HG03139 (cell line): ENCODE results near the gene CRK.
"Not testable (repeated sequence)": the region's sequence is repeated elsewhere in the genome, so short reads cannot be mapped to it uniquely, and the experiment has no call there.

ENCODE experiments used
- ATAC-seq: cut with Tn5 transposase; IDR thresholded peaks from one replicate; pipeline ENCODE4 v1.9.1; 2021; ENCODE audit not compliant: unreplicated experiment

CRK gene

DNA sequence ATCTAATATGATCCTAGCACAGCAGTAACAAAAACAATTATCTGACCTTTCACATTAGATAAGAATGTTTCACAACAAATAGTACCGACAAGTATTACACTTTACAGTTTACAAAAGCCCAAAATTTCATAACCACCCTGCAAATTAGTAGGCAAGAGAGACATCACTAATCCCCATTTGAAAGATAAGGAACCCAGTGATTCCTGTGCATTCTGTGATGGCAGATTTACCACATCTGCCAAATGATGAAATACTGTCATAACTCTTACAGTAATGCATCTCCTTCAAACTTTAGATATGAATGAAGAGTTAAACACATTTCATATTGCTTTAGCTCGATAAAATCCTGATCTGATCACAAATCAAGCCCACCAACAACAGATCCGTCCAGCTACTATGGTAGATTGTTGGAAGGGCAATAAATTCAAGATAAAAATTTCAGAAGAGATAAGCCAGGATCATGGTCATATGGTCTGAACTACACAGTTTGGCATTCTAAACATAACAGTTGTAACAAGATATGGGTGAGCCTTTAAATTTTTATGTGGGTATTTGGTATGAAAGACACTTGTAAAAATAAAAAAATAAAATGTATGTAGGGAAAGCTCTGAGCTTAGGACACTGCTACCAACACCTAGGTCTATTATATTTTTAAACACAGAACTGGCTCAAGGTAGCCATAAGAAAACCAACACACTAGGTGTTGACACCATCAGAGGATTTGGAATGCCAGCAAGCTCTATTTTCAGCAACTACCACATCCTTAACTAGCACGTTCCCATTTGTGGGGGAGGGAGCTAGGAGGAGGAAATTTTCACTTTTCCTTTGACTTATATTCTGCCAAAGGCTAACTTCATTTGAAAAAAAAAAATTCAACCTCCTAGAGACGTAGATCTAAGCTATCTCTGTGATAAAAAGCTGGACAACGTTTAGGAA lies 65.3 kb downstream of the CRK start:
- ATAC-seq = no peak

- not testable (repeated sequence) for ATAC-seq
Observed at GRCh38 chr17:1387490-1388227, 68.4 kb downstream of the CRK start.

GRCh38 chr17:1386675-1387190 lies 69.3 kb downstream of the CRK start:
- not testable (repeated sequence) for ATAC-seq

- no peak for ATAC-seq
Observed at GRCh38 chr17:1386265-1386664, 69.8 kb downstream of the CRK start.

DNA sequence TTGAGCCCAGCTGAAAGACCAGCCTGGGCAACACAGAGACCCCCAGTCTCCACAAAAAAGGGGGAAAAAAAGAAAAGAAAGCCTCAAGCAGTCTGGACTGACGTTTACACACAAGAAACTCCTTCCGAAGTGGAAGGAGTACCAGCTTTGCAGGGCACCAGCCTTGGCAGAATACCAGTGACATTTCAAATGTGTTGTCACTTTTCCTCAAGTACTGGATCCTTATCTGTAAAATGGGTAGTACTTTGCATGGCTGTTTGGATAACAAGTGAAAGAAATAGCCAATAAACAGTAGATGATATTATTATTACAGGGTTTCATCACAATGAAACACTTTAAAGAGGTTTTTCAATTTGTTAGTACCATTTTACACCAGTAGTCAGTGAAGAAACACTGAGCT lies 70.2 kb downstream of the CRK start:
- ATAC-seq = no peak

- ATAC-seq = no peak
Observed at GRCh38 chr17:1384905-1385435, 71.1 kb downstream of the CRK start.

GRCh38 chr17:1379930-1380313 lies 76.1 kb downstream of the CRK start:
- no peak for ATAC-seq

- ATAC-seq = no peak
Observed at GRCh38 chr17:1379208-1379929, 76.7 kb downstream of the CRK start.

DNA sequence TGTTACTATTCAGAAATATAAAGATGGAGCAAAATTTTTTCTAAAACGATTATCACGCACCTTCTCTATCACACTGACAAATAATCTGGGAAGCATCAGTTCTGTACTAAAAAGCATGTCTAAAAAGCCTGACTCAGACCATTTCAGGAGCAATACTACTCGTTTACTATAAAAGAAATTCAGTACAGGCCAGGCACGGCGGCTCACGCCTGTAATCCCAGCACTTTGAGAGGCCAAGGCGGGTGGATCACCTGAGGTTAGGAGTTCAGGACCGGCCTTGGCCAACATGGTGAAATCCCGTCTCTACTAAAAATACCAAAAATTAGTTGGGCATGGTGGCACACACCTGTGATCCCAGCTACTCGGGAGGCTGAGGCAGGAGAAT lies 77.6 kb downstream of the CRK start:
- not testable (repeated sequence) for ATAC-seq

GRCh38 chr17:1377334-1377733 lies 78.7 kb downstream of the CRK start:
- ATAC-seq = no peak

DNA sequence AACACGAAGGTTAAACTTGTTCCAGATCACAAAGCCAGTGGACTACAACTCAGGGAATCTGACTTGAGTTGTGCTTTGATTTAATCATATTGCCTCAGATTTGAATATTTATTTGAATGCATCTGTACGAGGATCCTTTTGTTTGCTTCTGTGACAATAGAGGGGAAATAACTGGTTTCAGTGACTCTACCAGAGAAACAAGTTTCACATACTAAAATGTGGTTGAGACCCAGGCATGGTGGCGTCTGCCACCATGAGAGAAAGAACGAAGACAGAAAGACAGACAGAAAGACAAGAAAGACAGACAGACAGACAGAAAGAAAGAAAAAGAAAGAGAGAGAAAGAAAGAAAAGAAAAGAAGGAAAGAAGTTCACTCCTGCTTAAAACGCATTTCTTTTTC lies 80.0 kb downstream of the CRK start:
- ATAC-seq = no peak

DNA sequence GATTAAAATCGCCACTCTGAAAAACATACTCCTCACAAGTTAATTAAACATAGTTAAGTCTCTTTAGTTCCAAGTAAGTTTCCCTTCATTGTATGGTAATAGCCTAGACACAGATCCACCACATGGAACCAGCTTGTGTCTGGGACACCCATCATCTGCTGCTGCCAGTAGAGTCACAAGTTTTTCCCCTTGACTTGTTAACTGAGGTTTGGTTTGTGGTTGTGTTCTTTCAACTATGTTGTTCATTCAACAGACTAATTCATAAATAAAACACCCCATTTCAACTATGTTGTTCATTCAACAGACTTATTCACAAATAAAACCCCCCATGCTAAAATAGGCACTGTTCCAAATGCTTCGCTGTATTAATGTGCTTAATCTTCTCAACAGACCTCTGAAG lies 80.4 kb downstream of the CRK start:
- no peak for ATAC-seq

- ATAC-seq = no peak
Observed at GRCh38 chr17:1374431-1375177, 81.4 kb downstream of the CRK start.

- ATAC-seq = no peak
Observed at GRCh38 chr17:1373707-1374237, 82.3 kb downstream of the CRK start.

DNA sequence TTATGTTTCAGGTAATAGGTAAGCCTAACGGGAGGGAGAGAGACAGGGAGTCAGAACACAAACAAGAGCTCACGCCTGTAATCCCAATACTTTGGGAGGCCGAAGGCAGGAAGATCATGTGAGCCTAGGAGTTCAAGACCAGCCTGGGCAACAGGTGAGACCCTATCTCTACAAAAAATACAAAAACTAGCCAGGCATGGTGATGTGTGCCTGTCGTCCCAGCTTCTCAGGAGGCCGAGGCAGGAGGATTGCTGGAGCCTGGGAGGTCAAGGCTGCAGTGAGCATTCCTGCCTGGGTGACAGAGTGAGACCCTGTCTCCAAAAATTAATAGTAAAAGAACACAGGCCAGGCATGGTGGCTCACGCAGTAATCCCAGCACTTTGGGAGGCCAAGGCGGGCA lies 83.4 kb downstream of the CRK start:
- ATAC-seq = no peak

- no peak for ATAC-seq
Observed at GRCh38 chr17:1371893-1372590, 84.0 kb downstream of the CRK start.
